ENCODE measurements around the gene QRICH1.
"Not testable (repeated sequence)": the region's sequence is repeated elsewhere in the genome, so short reads cannot be mapped to it uniquely, and the experiment has no call there.

QRICH1 gene

GRCh38 chr3:49017229-49017970 lies 76.5 kb downstream of the QRICH1 start:
- no peak for DNase-seq (ENCODE audit: low spot score)

- no peak for DNase-seq (ENCODE audit: low spot score)
Measured at GRCh38 chr3:49016414-49017228, 77.2 kb downstream of the QRICH1 start.

GRCh38 chr3:49015765-49016164 lies 78.1 kb downstream of the QRICH1 start:
- no peak for DNase-seq (ENCODE audit: low spot score)

GRCh38 chr3:49015072-49015471 lies 78.8 kb downstream of the QRICH1 start:
- DNase-seq (ENCODE audit: low spot score), result no peak

- no peak for DNase-seq (ENCODE audit: low spot score)
Measured at GRCh38 chr3:49013738-49014660, 79.9 kb downstream of the QRICH1 start.

GRCh38 chr3:49013113-49013737 lies 80.6 kb downstream of the QRICH1 start:
- no peak for DNase-seq (ENCODE audit: low spot score)

- DNase-seq (ENCODE audit: low spot score), result no peak
Measured at GRCh38 chr3:49012441-49013017, 81.3 kb downstream of the QRICH1 start.

- DNase-seq (ENCODE audit: low spot score), result no peak
Measured at GRCh38 chr3:49009396-49009795, 84.5 kb downstream of the QRICH1 start.

- not testable (repeated sequence) for DNase-seq (ENCODE audit: low spot score)
Measured at GRCh38 chr3:49008627-49009026, 85.2 kb downstream of the QRICH1 start.

GRCh38 chr3:49007771-49008528 lies 85.9 kb downstream of the QRICH1 start:
- peak; percentile 84 for DNase-seq (ENCODE audit: low spot score)

- peak; percentile 97 for DNase-seq (ENCODE audit: low spot score)
Measured at GRCh38 chr3:49007068-49007770, 86.7 kb downstream of the QRICH1 start, which contains the start of gene WDR6. Gene WDR6, plus strand, starts transcription at chr3:49007391. Its CDS starts 41 bp downstream, at chr3:49007432.

GRCh38 chr3:49006408-49007067 lies 87.3 kb downstream of the QRICH1 start:
- peak; percentile 60 for DNase-seq (ENCODE audit: low spot score)

- DNase-seq (ENCODE audit: low spot score), result no peak
Measured at GRCh38 chr3:49005998-49006397, 87.9 kb downstream of the QRICH1 start.

- no peak for DNase-seq (ENCODE audit: low spot score)
Measured at GRCh38 chr3:49005303-49005680, 88.6 kb downstream of the QRICH1 start.

- DNase-seq (ENCODE audit: low spot score), result no peak
Measured at GRCh38 chr3:49004352-49005302, 89.2 kb downstream of the QRICH1 start.

GRCh38 chr3:49001155-49001554 lies 92.7 kb downstream of the QRICH1 start:
- DNase-seq (ENCODE audit: low spot score), result no peak

GRCh38 chr3:48999085-48999858 lies 94.6 kb downstream of the QRICH1 start:
- DNase-seq (ENCODE audit: low spot score), result no peak

Data from Ammon's horn (tissue), 1 donor.